ENCODE results near the gene UBAC2.

- no peak for TF ChIP-seq CTCF (IDR thresholded peaks at IDR 0.05)
- no peak for TF ChIP-seq POLR2AphosphoS5 (IDR thresholded peaks at IDR 0.05; ENCODE audit: insufficient read depth in 1 of 2, low read depth in 1 of 2)
Observed at GRCh38 chr13:99191336-99191899, 9.2 kb upstream of the UBAC2 start.
